OCI-LY1 (cell line): ENCODE results near the gene ADAMTS7.
A peak's percentile ranks its signal among the peaks of the same experiment; 100 is the strongest.
"Not testable (repeated sequence)": the region's sequence is repeated elsewhere in the genome, so short reads cannot be mapped to it uniquely, and the experiment has no call there.

Experiments
- H2AFZ ChIP-seq: fragments of 200-600 bp; sonication (generic), shearing (Covaris generic); 2 replicates; pipeline ENCODE4 v1.6.0; 2014; ENCODE audit warnings: antibody characterized with exemption, mild to moderate bottlenecking, low read length
- H3F3A ChIP-seq: fragments of 200-600 bp; sonication (generic), shearing (Covaris generic); 2 replicates; pipeline ENCODE4 v1.6.0; 2014; ENCODE audit warnings: mild to moderate bottlenecking, antibody characterized with exemption, low read length, moderate library complexity; ENCODE audit not compliant: insufficient read depth
- H3K27ac ChIP-seq: fragments of 200-600 bp; sonication (generic); 2 replicates; pipeline ENCODE4 v1.5.1; 2014; ENCODE audit warnings: low read length, mixed run types, mild to moderate bottlenecking, low read depth; ENCODE audit not compliant: poor library complexity, severe bottlenecking
- H3K27me3 ChIP-seq: fragments of 200-600 bp; sonication (generic); 2 replicates; pipeline ENCODE4 v1.6.0; 2014; ENCODE audit warnings: antibody characterized with exemption, mild to moderate bottlenecking, low read length, moderate library complexity; ENCODE audit not compliant: insufficient read depth
- H3K36me3 ChIP-seq: fragments of 200-600 bp; sonication (generic); 2 replicates; pipeline ENCODE4 v1.6.1; 2014; ENCODE audit warnings: mild to moderate bottlenecking, antibody characterized with exemption, low read length, moderate library complexity, mixed read lengths; ENCODE audit not compliant: insufficient read depth
- H3K4me1 ChIP-seq: fragments of 200-600 bp; sonication (generic); 2 replicates; pipeline ENCODE4 v1.5.1; 2014; ENCODE audit warnings: mild to moderate bottlenecking, low read length, moderate library complexity; ENCODE audit not compliant: insufficient read depth, severe bottlenecking
- H3K4me2 ChIP-seq: fragments of 200-600 bp; sonication (generic), shearing (Covaris generic); 2 replicates; pipeline ENCODE4 v1.6.1; 2014; ENCODE audit warnings: low read length
- H3K4me3 ChIP-seq: fragments of 200-600 bp; sonication (generic); 2 replicates; pipeline ENCODE4 v1.5.1; 2014; ENCODE audit warnings: low read length, low read depth, mild to moderate bottlenecking, mixed read lengths; ENCODE audit not compliant: poor library complexity, severe bottlenecking
- H3K79me2 ChIP-seq: fragments of 200-600 bp; shearing (Covaris generic); 2 replicates; pipeline ENCODE4 v1.6.1; 2016; ENCODE audit warnings: mixed run types, low read length, mixed read lengths; ENCODE audit not compliant: insufficient read depth
- H3K9ac ChIP-seq: fragments of 200-600 bp; sonication (generic), shearing (Covaris generic); 2 replicates; pipeline ENCODE4 v1.6.1; 2014; ENCODE audit warnings: mild to moderate bottlenecking, low read length, mixed read lengths
- H3K9me2 ChIP-seq: fragments of 200-600 bp; sonication (generic), shearing (Covaris generic); 2 replicates; pipeline ENCODE4 v1.6.1; 2014; ENCODE audit warnings: low read depth, mild to moderate bottlenecking, low read length, mixed read lengths
- H3K9me3 ChIP-seq: fragments of 200-600 bp; shearing (Covaris generic); 2 replicates; pipeline ENCODE4 v1.6.1; 2014; ENCODE audit warnings: low read length, mixed read lengths
- H4K20me1 ChIP-seq: fragments of 200-600 bp; sonication (generic), shearing (Covaris generic); 2 replicates; pipeline ENCODE4 v1.6.0; 2016; ENCODE audit warnings: mild to moderate bottlenecking, low read length; ENCODE audit not compliant: insufficient read depth
- EZH2 ChIP-seq: fragments of 200-600 bp; sonication (generic), shearing (Covaris generic); IDR thresholded peaks from 2 replicates; pipeline ENCODE4 v1.8.0; 2017; ENCODE audit warnings: borderline replicate concordance, mixed run types, mild to moderate bottlenecking, antibody characterized with exemption, low read length, moderate library complexity, mixed read lengths
- TF ChIP-seq, protein P1 (sequence below): fragments of 200-600 bp; sonication (generic), shearing (Covaris generic); IDR thresholded peaks from 2 replicates; pipeline ENCODE4 v1.5.1; 2017; ENCODE audit warnings: mild to moderate bottlenecking, antibody characterized with exemption, low read length, moderate library complexity, mixed read lengths

Gene ADAMTS7

DNA sequence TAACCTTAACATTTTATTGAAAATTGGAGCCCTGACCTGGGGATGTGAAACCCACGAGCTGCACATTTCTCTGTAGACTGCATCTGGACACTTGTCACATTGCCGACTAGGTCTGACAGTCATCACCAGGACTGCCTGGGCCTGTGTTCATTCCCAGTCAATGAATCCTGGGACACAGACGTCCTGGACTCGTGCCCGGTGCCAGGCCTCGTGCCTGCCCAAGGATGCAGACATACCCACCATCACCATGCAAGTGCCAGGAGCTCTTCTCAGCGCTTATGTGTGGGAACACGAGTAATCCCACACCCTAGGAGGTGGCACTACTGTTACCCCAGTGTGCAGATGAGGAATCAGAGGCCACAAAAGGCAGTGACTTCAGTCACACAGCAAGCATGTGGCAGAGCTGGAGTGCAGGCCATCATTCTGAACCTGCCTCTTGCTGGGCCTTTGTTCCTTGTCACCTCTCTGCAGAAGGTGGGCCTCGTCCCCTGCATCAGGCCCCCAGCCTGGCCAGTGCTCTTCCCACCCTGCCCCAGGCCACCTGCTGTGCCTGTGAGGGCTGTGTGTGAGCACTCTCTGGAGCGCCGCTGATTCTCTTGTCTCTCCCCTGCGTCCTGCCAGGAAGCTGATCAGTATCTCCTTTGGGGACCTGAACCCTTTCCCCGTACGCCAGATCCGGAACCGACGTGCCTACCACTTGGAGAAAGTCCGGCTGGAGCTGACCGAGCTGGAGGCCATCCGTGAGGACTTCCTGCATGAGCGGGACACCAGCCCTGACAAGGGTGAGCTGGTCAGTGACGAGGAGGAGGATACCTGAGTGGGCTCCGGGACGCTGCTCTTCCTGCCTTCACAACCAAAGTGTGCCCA lies 58.5 kb downstream of the ADAMTS7 start:
- H3K4me1 ChIP-seq = peaks cover 20% of the 10 kb centered on the region
- H3K27ac ChIP-seq = no peak overlapping the region
- H3K36me3 ChIP-seq = no peaks in the 10 kb centered on the region
- no peaks in the 10 kb centered on the region for H4K20me1 ChIP-seq
- H3K9me2 ChIP-seq = no peaks in the 10 kb centered on the region
- no peaks in the 10 kb centered on the region for H3F3A ChIP-seq
- H3K79me2 ChIP-seq = no peaks in the 10 kb centered on the region
- H3K9me3 ChIP-seq = no peaks in the 10 kb centered on the region
- H3K27me3 ChIP-seq = no peaks in the 10 kb centered on the region
- H3K4me2 ChIP-seq = no peak overlapping the region
- no peak for TF ChIP-seq EZH2
- TF ChIP-seq, protein P1, sequence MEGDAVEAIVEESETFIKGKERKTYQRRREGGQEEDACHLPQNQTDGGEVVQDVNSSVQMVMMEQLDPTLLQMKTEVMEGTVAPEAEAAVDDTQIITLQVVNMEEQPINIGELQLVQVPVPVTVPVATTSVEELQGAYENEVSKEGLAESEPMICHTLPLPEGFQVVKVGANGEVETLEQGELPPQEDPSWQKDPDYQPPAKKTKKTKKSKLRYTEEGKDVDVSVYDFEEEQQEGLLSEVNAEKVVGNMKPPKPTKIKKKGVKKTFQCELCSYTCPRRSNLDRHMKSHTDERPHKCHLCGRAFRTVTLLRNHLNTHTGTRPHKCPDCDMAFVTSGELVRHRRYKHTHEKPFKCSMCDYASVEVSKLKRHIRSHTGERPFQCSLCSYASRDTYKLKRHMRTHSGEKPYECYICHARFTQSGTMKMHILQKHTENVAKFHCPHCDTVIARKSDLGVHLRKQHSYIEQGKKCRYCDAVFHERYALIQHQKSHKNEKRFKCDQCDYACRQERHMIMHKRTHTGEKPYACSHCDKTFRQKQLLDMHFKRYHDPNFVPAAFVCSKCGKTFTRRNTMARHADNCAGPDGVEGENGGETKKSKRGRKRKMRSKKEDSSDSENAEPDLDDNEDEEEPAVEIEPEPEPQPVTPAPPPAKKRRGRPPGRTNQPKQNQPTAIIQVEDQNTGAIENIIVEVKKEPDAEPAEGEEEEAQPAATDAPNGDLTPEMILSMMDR = no peak
- no peak overlapping the region for H3K4me3 ChIP-seq
- no peak overlapping the region for H2AFZ ChIP-seq
- no peak overlapping the region for H3K9ac ChIP-seq

DNA sequence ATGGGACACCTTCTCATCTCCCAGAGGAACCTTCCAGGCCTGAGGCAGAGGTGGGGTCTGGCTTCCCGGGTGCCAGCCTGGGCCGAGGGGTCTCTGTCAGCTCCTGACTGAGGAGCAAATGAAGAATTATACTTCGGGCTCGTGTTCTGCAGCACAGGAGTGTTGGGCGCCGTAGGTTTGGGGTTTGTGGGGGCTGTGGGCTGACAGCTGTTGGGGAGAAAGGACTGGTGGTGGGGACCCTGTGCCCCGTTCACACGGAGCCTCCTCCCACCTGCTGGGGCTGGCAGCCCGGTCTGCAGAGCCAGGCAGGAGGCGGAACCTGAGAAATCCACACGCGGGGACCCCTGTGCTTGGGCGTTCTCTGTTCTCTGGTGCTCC lies 59.7 kb downstream of the ADAMTS7 start:
- H3K4me3 ChIP-seq = no peak overlapping the region
- H3K36me3 ChIP-seq = no peaks in the 10 kb centered on the region
- H3K27me3 ChIP-seq = no peaks in the 10 kb centered on the region
- no peaks in the 10 kb centered on the region for H3K9me2 ChIP-seq
- H3K9ac ChIP-seq = no peak overlapping the region
- no peaks in the 10 kb centered on the region for H3F3A ChIP-seq
- TF ChIP-seq EZH2 = no peak
- TF ChIP-seq, protein P1 = no peak
- no peak overlapping the region for H3K4me2 ChIP-seq
- H3K9me3 ChIP-seq = no peaks in the 10 kb centered on the region
- no peaks in the 10 kb centered on the region for H3K79me2 ChIP-seq
- H4K20me1 ChIP-seq = no peaks in the 10 kb centered on the region
- H3K4me1 ChIP-seq = peaks cover 9% of the 10 kb centered on the region
- no peak overlapping the region for H2AFZ ChIP-seq
- no peak overlapping the region for H3K27ac ChIP-seq

- not testable (repeated sequence) for H3K27ac ChIP-seq, H3K9me2 ChIP-seq, H3K9me3 ChIP-seq, H3K4me1 ChIP-seq, H3K4me2 ChIP-seq, H3K27me3 ChIP-seq, H3K36me3 ChIP-seq, H4K20me1 ChIP-seq, H3K9ac ChIP-seq, H3K4me3 ChIP-seq, H3K79me2 ChIP-seq, H3F3A ChIP-seq, H2AFZ ChIP-seq
- TF ChIP-seq, protein P1 = peak; percentile 71
Measured at GRCh38 chr15:78750974-78751601, 60.2 kb downstream of the ADAMTS7 start.
